ENCODE measurements around the gene LRP10. TPM values are rescaled to one million over a fixed set of nuclear protein-coding genes. Genes with fewer than 3 reads are reported as not detected.
A peak's percentile ranks its signal among the peaks of the same experiment; 100 is the strongest.

Gene LRP10
- total RNA-seq, 6 donors from 2014 or later = 90.2 to 169 (median 149) TPM

DNA sequence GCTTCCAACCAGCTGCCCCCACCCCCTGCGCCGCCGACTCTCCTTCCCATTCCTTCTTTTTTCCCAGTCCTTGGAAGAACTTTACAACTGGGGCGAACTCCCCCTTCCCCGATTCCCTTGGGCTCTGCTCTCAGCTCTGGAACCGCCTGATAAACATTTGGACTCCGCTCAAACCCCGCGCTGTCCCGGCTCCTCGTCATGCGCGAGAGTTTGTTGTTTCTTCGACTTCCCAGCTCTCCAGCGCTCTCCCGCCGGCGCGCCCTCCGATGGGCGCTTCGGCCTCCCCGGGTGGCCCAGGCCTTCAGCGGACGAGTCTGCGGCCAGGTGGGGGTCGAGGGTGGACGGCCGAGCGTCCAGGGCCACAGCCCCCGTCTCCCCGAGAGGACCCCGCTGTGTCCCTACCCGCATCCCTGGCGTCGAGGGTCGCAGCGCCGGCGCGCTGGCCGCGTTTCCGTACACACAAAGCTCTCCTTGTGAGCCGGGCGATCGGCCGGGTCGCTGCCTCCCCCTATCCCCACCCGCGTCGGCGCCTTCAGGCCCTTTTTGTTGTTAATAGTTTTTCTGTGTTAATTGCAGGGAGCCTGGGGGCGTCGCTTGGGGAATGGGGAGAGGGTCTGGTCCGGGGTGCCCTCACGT lies 34.3 kb upstream of the LRP10 start:
- peak; percentile 64 to 87 for ATAC-seq (ENCODE audit: low FRiP score in 2 of 2)
- peak in 2 of 4 donors; percentile 22 to 36 for TF ChIP-seq POLR2A (IDR thresholded peaks at IDR 0.05)
- no peak for TF ChIP-seq POLR2AphosphoS5 (IDR thresholded peaks at IDR 0.05)
- no peaks in the 10 kb centered on the region for H3K9me3 ChIP-seq
- no peaks in the 10 kb centered on the region for H3K27me3 ChIP-seq
- peak overlapping the region; percentile 71 to 90 (median 76) for H3K4me3 ChIP-seq
- WGBS, 2 donors = 1 to 8% methylated on average over 17 to 51 of the region's 57 CpGs
- peak overlapping the region; percentile 89 to 97 (median 96) for H3K27ac ChIP-seq
- peaks cover 0 to 31% (median 22%) of the 10 kb centered on the region in 4 donors for H3K36me3 ChIP-seq
- peak in 1 of 2 donors; percentile 90 for DNase-seq
- H3K4me1 ChIP-seq = peaks cover 19 to 26% (median 23%) of the 10 kb centered on the region in 4 donors

DNA sequence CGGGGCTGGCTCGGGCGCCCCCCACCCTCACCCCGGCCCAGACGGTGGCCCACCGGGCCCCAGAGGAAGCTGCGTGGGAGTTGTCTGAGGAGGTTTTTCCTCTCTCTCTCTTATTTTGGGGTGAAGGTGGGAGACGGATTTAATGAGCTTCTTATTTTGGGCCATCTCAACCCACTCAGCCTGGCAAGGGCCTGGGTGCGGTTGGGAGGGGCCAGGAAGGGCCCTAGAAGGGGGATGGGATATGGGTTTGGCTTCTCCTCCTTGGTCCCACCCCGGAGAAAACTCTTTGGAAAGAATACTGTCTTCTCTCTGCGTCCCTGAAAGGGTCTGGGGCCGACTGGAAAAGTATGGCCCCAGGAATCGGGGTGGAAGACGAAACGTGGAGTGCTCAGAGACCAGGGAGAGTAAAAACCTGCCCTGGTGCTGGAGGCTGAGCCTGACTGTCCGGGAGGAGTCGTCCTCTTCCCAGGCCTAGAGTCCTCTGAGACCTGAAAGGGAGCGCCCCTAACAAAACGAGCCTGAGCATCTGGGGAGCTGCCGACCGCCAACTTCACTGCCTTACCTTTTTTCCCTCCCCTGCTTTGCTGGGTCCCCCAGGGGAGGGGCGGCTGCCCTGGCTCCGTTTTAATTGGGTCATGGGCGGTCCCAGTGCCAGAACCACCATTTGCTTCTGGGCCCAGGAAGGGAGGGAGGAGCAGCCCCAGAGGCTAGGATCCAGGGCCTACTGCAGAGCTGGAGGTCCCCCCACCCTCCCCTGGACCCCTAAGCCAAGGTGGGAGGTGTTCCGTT lies 33.6 kb upstream of the LRP10 start:
- 11 to 31% methylated on average over 14 to 25 of the region's 25 CpGs for WGBS, 2 donors
- peaks cover 7 to 38% (median 29%) of the 10 kb centered on the region in 4 donors for H3K36me3 ChIP-seq
- peak overlapping the region; percentile 89 to 97 (median 96) for H3K27ac ChIP-seq
- TF ChIP-seq EP300 (IDR thresholded peaks at IDR 0.05) (no peak), POLR2AphosphoS5 (IDR thresholded peaks at IDR 0.05) (peak; percentile 9 to 26), POLR2A (IDR thresholded peaks at IDR 0.05) (peak in 1 of 4 donors; percentile 20)
- TF ChIP-seq, protein P1, sequence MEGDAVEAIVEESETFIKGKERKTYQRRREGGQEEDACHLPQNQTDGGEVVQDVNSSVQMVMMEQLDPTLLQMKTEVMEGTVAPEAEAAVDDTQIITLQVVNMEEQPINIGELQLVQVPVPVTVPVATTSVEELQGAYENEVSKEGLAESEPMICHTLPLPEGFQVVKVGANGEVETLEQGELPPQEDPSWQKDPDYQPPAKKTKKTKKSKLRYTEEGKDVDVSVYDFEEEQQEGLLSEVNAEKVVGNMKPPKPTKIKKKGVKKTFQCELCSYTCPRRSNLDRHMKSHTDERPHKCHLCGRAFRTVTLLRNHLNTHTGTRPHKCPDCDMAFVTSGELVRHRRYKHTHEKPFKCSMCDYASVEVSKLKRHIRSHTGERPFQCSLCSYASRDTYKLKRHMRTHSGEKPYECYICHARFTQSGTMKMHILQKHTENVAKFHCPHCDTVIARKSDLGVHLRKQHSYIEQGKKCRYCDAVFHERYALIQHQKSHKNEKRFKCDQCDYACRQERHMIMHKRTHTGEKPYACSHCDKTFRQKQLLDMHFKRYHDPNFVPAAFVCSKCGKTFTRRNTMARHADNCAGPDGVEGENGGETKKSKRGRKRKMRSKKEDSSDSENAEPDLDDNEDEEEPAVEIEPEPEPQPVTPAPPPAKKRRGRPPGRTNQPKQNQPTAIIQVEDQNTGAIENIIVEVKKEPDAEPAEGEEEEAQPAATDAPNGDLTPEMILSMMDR (IDR thresholded peaks at IDR 0.05) = no peak
- DNase-seq (no peak), ATAC-seq (ENCODE audit: low FRiP score in 2 of 2) (peak; percentile 17 to 51)
- H3K9me3 ChIP-seq = no peaks in the 10 kb centered on the region
- peaks cover 19 to 26% (median 23%) of the 10 kb centered on the region in 4 donors for H3K4me1 ChIP-seq
- H3K4me3 ChIP-seq = peak overlapping the region; percentile 71 to 90 (median 76)
- H3K27me3 ChIP-seq = no peaks in the 10 kb centered on the region

DNA sequence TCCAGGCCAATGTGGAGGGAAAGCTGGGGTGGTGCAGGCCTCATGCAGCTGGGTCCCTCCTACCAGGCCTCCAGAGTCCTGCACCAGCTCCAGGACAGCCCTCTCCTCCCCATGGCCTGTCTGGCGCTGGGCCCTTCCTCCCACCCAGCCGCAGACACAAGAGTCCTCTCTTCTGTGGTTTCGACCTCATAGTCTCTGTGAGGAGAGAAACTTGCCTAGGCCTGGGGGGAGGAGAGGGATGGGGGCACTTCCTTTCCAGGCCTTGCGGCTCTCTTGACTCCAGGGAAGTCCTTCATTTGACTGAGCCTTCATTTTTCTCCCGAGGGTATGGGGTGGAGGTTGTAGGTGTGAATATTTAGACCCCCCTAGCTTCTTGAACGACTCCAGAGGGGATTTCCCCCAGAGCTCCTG lies 32.9 kb upstream of the LRP10 start:
- TF ChIP-seq POLR2A (IDR thresholded peaks at IDR 0.05) (peak in 1 of 4 donors; percentile 41), POLR2AphosphoS5 (IDR thresholded peaks at IDR 0.05) (no peak)
- Histone ChIP-seq H3K36me3 (peaks cover 14 to 39% (median 32%) of the 10 kb centered on the region in 4 donors), H3K27ac (peak overlapping the region; percentile 89 to 97 (median 96)), H3K4me3 (peak overlapping the region; percentile 26 to 90 (median 75)), H3K27me3 (no peaks in the 10 kb centered on the region), H3K4me1 (peaks cover 19 to 26% (median 23%) of the 10 kb centered on the region in 4 donors), H3K9me3 (no peaks in the 10 kb centered on the region)
- 17 to 30% methylated on average over 4 to 6 of the region's 6 CpGs for WGBS, 2 donors
- ATAC-seq (ENCODE audit: low FRiP score in 2 of 2) (peak; percentile 11 to 14), DNase-seq (no peak)

DNA sequence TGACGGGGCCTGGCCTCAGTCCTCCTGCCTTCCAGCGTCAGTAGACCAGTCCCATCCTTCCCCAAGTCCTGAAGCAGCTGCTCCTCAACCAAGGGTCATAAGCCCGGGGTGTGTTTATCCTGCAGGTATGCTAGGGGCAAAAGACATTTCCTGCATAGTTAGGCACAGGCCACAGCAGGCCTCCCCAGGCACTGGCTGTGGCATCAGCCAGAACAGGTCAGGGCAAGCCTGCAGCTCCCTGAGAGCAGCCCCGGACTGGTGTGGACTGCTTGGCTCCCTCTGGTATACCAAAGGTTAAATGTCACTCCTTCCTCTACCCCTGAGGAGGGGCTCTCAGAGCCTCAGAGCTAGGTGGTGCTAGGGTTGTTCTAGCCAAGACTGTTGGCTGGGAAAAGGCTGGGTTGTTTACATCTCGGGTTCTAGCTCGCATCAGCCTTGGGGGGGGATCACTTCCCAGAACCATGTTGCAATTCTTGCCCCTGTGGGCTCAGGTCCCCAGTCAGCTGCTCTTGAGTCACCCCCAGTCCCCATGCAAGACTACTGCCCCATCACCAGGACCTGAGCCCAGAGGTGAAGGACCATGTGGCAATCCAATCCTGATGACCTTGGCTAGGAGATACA lies 32.3 kb upstream of the LRP10 start:
- peak overlapping the region; percentile 89 to 97 (median 96) for H3K27ac ChIP-seq

DNA sequence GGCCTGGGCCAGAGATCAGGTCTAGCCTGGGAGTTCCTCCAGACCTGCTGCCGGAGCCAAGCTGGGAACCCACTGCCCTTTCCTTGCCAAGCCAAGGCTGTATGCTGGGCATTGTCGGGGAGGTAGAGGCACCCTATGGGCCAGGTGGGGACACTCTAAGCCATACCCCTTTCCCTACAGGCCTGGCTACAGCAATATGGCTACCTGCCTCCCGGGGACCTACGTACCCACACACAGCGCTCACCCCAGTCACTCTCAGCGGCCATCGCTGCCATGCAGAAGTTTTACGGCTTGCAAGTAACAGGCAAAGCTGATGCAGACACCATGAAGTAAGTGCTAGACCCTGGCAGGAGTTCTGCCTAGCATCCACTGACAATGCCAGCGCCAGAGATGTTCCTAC lies 30.2 kb upstream of the LRP10 start:
- TF ChIP-seq POLR2A (IDR thresholded peaks at IDR 0.05) (no peak), EP300 (IDR thresholded peaks at IDR 0.05) (no peak), POLR2AphosphoS5 (IDR thresholded peaks at IDR 0.05) (no peak)
- TF ChIP-seq, protein P1 (IDR thresholded peaks at IDR 0.05) = no peak
- no peaks in the 10 kb centered on the region for H3K9me3 ChIP-seq
- H3K36me3 ChIP-seq = peaks cover 36 to 56% (median 49%) of the 10 kb centered on the region in 4 donors
- H3K27ac ChIP-seq = no peak overlapping the region
- no peak overlapping the region for H3K4me3 ChIP-seq
- H3K27me3 ChIP-seq = no peaks in the 10 kb centered on the region
- 95 to 98% methylated on average over 9 of the region's 9 CpGs for WGBS, 2 donors
- peaks cover 15 to 31% (median 23%) of the 10 kb centered on the region in 4 donors for H3K4me1 ChIP-seq
- ATAC-seq (ENCODE audit: low FRiP score in 2 of 2) (no peak), DNase-seq (no peak)

More for the DNA sequence above, 32.3 kb upstream of the LRP10 start:
- ATAC-seq (ENCODE audit: low FRiP score in 2 of 2) (no peak), DNase-seq (no peak)
- Histone ChIP-seq H3K4me3 (peak overlapping the region in 2 of 4 donors; percentile 71 to 90), H3K4me1 (peaks cover 19 to 26% (median 23%) of the 10 kb centered on the region in 4 donors), H3K36me3 (peaks cover 17 to 39% (median 34%) of the 10 kb centered on the region in 4 donors), H3K9me3 (no peaks in the 10 kb centered on the region), H3K27me3 (no peaks in the 10 kb centered on the region)
- TF ChIP-seq POLR2AphosphoS5 (IDR thresholded peaks at IDR 0.05) (peak; percentile 33 to 52), EP300 (IDR thresholded peaks at IDR 0.05) (no peak)
- WGBS, 2 donors = 45 to 56% methylated on average over 6 of the region's 6 CpGs

Data from upper lobe of left lung (tissue), 6 donors.